DMS 273 (cell line): ENCODE measurements around the gene DGKB.

Experiments used
- DNase-seq: peaks from one replicate; lab custom pipeline; 2025; ENCODE audit not compliant: unreplicated experiment; lab: John Stamatoyannopoulos, UW

DGKB gene

GRCh38 chr7:14761510-14762296 lies 140.8 kb downstream of the DGKB start:
- peak; percentile 83 for DNase-seq

GRCh38 chr7:14760730-14761478 lies 141.6 kb downstream of the DGKB start:
- no peak for DNase-seq

GRCh38 chr7:14759785-14760184 lies 142.8 kb downstream of the DGKB start:
- no peak for DNase-seq

- peak; percentile 14 for DNase-seq
These were observed 147.9 kb downstream of the DGKB start for GRCh38 chr7:14754631-14755030.

- no peak for DNase-seq
These were observed 150.2 kb downstream of the DGKB start for GRCh38 chr7:14752301-14752700.

GRCh38 chr7:14751461-14751860 lies 151.1 kb downstream of the DGKB start:
- no peak for DNase-seq

GRCh38 chr7:14748461-14748860 lies 154.1 kb downstream of the DGKB start:
- peak; percentile 25 for DNase-seq

- peak; percentile 88 for DNase-seq
These were observed 154.8 kb downstream of the DGKB start for GRCh38 chr7:14747701-14748100.

- DNase-seq: no peak
These were observed 157.5 kb downstream of the DGKB start for GRCh38 chr7:14745076-14745475.

- no peak for DNase-seq
These were observed 161.9 kb downstream of the DGKB start for GRCh38 chr7:14740606-14741005.

- DNase-seq: no peak
These were observed 162.7 kb downstream of the DGKB start for GRCh38 chr7:14739841-14740185.

- DNase-seq: no peak
These were observed 163.2 kb downstream of the DGKB start for GRCh38 chr7:14739168-14739840.

GRCh38 chr7:14738086-14738485 lies 164.5 kb downstream of the DGKB start:
- no peak for DNase-seq

GRCh38 chr7:14734839-14735321 lies 167.7 kb downstream of the DGKB start:
- DNase-seq: peak; percentile 29

- no peak for DNase-seq
These were observed 181.8 kb downstream of the DGKB start for GRCh38 chr7:14720785-14721184.

- peak; percentile 49 for DNase-seq
These were observed 184.7 kb downstream of the DGKB start for GRCh38 chr7:14717816-14718215.

- no peak for DNase-seq
These were observed 185.4 kb downstream of the DGKB start for GRCh38 chr7:14717169-14717568.

- no peak for DNase-seq
These were observed 188.3 kb downstream of the DGKB start for GRCh38 chr7:14714161-14714728.

- peak; percentile 37 for DNase-seq
These were observed 204.3 kb downstream of the DGKB start for GRCh38 chr7:14698239-14698638.

- DNase-seq: no peak
These were observed 204.9 kb downstream of the DGKB start for GRCh38 chr7:14697684-14698083.

GRCh38 chr7:14691597-14692203 lies 210.9 kb downstream of the DGKB start:
- peak; percentile 80 for DNase-seq
